Loucy (cell line): Measurements from ENCODE around the gene EPHB1.

Experiments
- H2AFZ ChIP-seq: fragments of 200-600 bp; sonication (generic); 2 replicates; pipeline ENCODE4 v1.6.0; 2016; ENCODE audit warnings: antibody characterized with exemption, mild to moderate bottlenecking, low read length, moderate library complexity
- H3F3A ChIP-seq: fragments of 200-600 bp; 2 replicates; pipeline ENCODE4 v1.6.0; 2016; ENCODE audit warnings: antibody characterized with exemption, low read depth, mild to moderate bottlenecking
- H3K27me3 ChIP-seq: fragments of 200-600 bp; sonication (generic); 2 replicates; pipeline ENCODE4 v1.6.1; 2014; ENCODE audit warnings: low read length, mild to moderate bottlenecking; ENCODE audit not compliant: insufficient read depth, poor library complexity, severe bottlenecking
- H3K36me3 ChIP-seq: fragments of 200-600 bp; sonication (generic); 2 replicates; pipeline ENCODE4 v1.6.1; 2016; ENCODE audit warnings: low read length; ENCODE audit not compliant: insufficient read depth
- H3K4me1 ChIP-seq: fragments of 200-600 bp; sonication (generic); 2 replicates; pipeline ENCODE4 v1.5.1; 2014; ENCODE audit warnings: low read length, mild to moderate bottlenecking; ENCODE audit not compliant: insufficient read depth, poor library complexity, severe bottlenecking
- H3K4me2 ChIP-seq: fragments of 200-600 bp; sonication (generic); 2 replicates; pipeline ENCODE4 v1.6.0; 2014; ENCODE audit warnings: antibody characterized with exemption, low read length, low read depth, mild to moderate bottlenecking; ENCODE audit not compliant: poor library complexity, severe bottlenecking
- H3K4me3 ChIP-seq: fragments of 200-600 bp; sonication (generic); 2 replicates; pipeline ENCODE4 v1.5.1; 2014; ENCODE audit warnings: low read length, mild to moderate bottlenecking, mixed read lengths; ENCODE audit not compliant: poor library complexity, severe bottlenecking
- H3K79me2 ChIP-seq: fragments of 200-600 bp; sonication (generic); 2 replicates; pipeline ENCODE4 v1.6.1; 2014; ENCODE audit warnings: low read length; ENCODE audit not compliant: insufficient read depth
- H3K9ac ChIP-seq: fragments of 200-600 bp; sonication (generic); 2 replicates; pipeline ENCODE4 v1.6.0; 2014; ENCODE audit warnings: mild to moderate bottlenecking, low read depth, low read length, moderate library complexity; ENCODE audit not compliant: poor library complexity, severe bottlenecking
- H3K9me2 ChIP-seq: fragments of 200-600 bp; sonication (generic); replicated peaks from 2 replicates; pipeline ENCODE4 v1.6.1; 2016; ENCODE audit warnings: low read depth, low read length, mixed read lengths
- H3K9me3 ChIP-seq: fragments of 200-600 bp; sonication (generic); 2 replicates; pipeline ENCODE4 v1.6.1; 2014; ENCODE audit warnings: mild to moderate bottlenecking, antibody characterized with exemption, low read length, low read depth; ENCODE audit not compliant: insufficient read depth
- H4K20me1 ChIP-seq: fragments of 200-600 bp; sonication (generic); 2 replicates; pipeline ENCODE4 v1.6.0; 2014; ENCODE audit warnings: antibody characterized with exemption, low read length, mild to moderate bottlenecking; ENCODE audit not compliant: insufficient read depth, poor library complexity, severe bottlenecking
- CTCF ChIP-seq: fragments of 200-600 bp; sonication (generic); conservative IDR thresholded peaks from 2 replicates; pipeline ENCODE4 v1.5.1; 2014; ENCODE audit warnings: mild to moderate bottlenecking, antibody characterized with exemption, low read length
- EZH2phosphoT487 ChIP-seq: fragments of 200-600 bp; IDR thresholded peaks from 2 replicates; pipeline ENCODE4 v1.6.1; 2018; ENCODE audit warnings: antibody characterized with exemption, mild to moderate bottlenecking, moderate library complexity, borderline replicate concordance

The EPHB1 gene

DNA sequence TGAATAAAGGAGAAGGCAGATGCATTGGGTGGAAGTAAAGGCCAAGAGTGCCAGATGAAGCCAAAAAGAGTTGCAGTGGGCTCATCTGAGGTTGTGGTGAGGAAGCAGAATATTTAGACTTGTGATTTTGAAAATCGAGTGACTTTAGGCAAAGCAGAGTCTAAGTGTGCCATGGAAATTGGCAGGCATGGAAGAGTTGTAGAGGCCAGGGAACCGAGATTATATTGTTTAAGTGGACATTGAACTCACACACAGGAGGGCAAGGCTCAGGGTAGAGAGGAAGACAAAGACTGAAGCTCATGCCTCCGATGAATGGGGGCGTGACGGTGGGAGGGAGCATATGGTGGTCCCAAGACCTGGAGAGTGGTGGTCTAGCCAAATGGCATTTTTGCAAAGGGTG, 347.5 kb downstream of the EPHB1 start:
- no peaks in the 10 kb centered on the region for H4K20me1 ChIP-seq
- TF ChIP-seq EZH2phosphoT487 (no peak), CTCF (no peak)
- H3K36me3 ChIP-seq, result no peaks in the 10 kb centered on the region
- no peak overlapping the region for H2AFZ ChIP-seq
- H3K27me3 ChIP-seq, result no peaks in the 10 kb centered on the region
- no peaks in the 10 kb centered on the region for H3K9me2 ChIP-seq
- no peaks in the 10 kb centered on the region for H3K4me1 ChIP-seq
- no peak overlapping the region for H3K9ac ChIP-seq
- H3K4me3 ChIP-seq, result no peak overlapping the region
- H3K4me2 ChIP-seq, result no peak overlapping the region
- H3K79me2 ChIP-seq, result no peaks in the 10 kb centered on the region
- H3K9me3 ChIP-seq, result no peaks in the 10 kb centered on the region
- H3F3A ChIP-seq, result no peaks in the 10 kb centered on the region

GRCh38 chr3:135143474-135143873, 348.4 kb downstream of the EPHB1 start:
- Histone ChIP-seq H3K9ac (no peak overlapping the region), H3K79me2 (no peaks in the 10 kb centered on the region), H2AFZ (no peak overlapping the region), H3K4me1 (no peaks in the 10 kb centered on the region), H3K4me2 (no peak overlapping the region), H3F3A (no peaks in the 10 kb centered on the region), H3K27me3 (no peaks in the 10 kb centered on the region), H3K4me3 (no peak overlapping the region), H3K36me3 (no peaks in the 10 kb centered on the region), H3K9me3 (no peaks in the 10 kb centered on the region), H4K20me1 (no peaks in the 10 kb centered on the region), H3K9me2 (no peaks in the 10 kb centered on the region)
- TF ChIP-seq CTCF, result no peak
- TF ChIP-seq EZH2phosphoT487, result no peak

- no peak overlapping the region for H2AFZ ChIP-seq
- H4K20me1 ChIP-seq, result no peaks in the 10 kb centered on the region
- H3K4me3 ChIP-seq, result no peak overlapping the region
- H3K27me3 ChIP-seq, result no peaks in the 10 kb centered on the region
- H3K79me2 ChIP-seq, result no peaks in the 10 kb centered on the region
- no peaks in the 10 kb centered on the region for H3F3A ChIP-seq
- H3K4me1 ChIP-seq, result no peaks in the 10 kb centered on the region
- H3K9ac ChIP-seq, result no peak overlapping the region
- H3K36me3 ChIP-seq, result no peaks in the 10 kb centered on the region
- no peaks in the 10 kb centered on the region for H3K9me2 ChIP-seq
- TF ChIP-seq EZH2phosphoT487, result no peak
- no peak for TF ChIP-seq CTCF
- H3K9me3 ChIP-seq, result no peaks in the 10 kb centered on the region
- no peak overlapping the region for H3K4me2 ChIP-seq
Measured at GRCh38 chr3:135145581-135145980, 350.5 kb downstream of the EPHB1 start.
